GM23338 (cell line): Measurements from ENCODE around the gene FRAT2. TPM values are rescaled to one million over a fixed set of nuclear protein-coding genes. Genes with fewer than 3 reads are reported as not detected.

Source experiments
- ATAC-seq: fragments of 200-7000 bp; cut with Tn5 transposase; 3 replicates; pipeline ENCODE4 v1.9.1; 2020
- DNase-seq: peaks from one replicate; pipeline ENCODE4 v3.0.0-alpha.2; 2015; ENCODE audit warnings: low spot score
- H2AFZ ChIP-seq: fragments of 200-600 bp; sonication (generic); 2 replicates; pipeline ENCODE4 v1.8.0; 2016; ENCODE audit warnings: antibody characterized with exemption, mild to moderate bottlenecking, moderate library complexity
- H3F3A ChIP-seq: fragments of 200-600 bp; sonication (generic); replicated peaks from 2 replicates; pipeline ENCODE4 v1.8.0; 2017; ENCODE audit warnings: antibody characterized with exemption, mixed run types, low read depth
- H3K27ac ChIP-seq: fragments of 200-600 bp; sonication (generic); 2 replicates; pipeline ENCODE4 v1.6.1; 2016; ENCODE audit warnings: low read depth
- H3K27me3 ChIP-seq: fragments of 200-600 bp; sonication (generic); 2 replicates; pipeline ENCODE4 v1.8.0; 2016; ENCODE audit warnings: mild to moderate bottlenecking, mixed run types, moderate library complexity; ENCODE audit not compliant: insufficient read depth
- H3K36me3 ChIP-seq: fragments of 200-600 bp; sonication (generic); 2 replicates; pipeline ENCODE4 v1.8.0; 2016; ENCODE audit warnings: mild to moderate bottlenecking; ENCODE audit not compliant: insufficient read depth
- H3K4me1 ChIP-seq: fragments of 200-600 bp; sonication (generic); 2 replicates; pipeline ENCODE4 v1.8.0; 2016; ENCODE audit warnings: mild to moderate bottlenecking, moderate library complexity; ENCODE audit not compliant: insufficient read depth
- H3K4me2 ChIP-seq: fragments of 200-600 bp; sonication (generic); 2 replicates; pipeline ENCODE4 v1.7.1; 2017; ENCODE audit warnings: mixed run types
- H3K4me3 ChIP-seq: fragments of 200-600 bp; sonication (generic); 2 replicates; pipeline ENCODE4 v1.6.1; 2016; ENCODE audit warnings: mixed run types
- H3K79me2 ChIP-seq: fragments of 200-600 bp; sonication (generic); replicated peaks from 2 replicates; pipeline ENCODE4 v1.8.0; 2017; ENCODE audit warnings: mild to moderate bottlenecking; ENCODE audit not compliant: insufficient read depth
- H3K9me2 ChIP-seq: fragments of 200-600 bp; sonication (generic); 2 replicates; pipeline ENCODE4 v1.8.0; 2017; ENCODE audit not compliant: insufficient read depth
- H4K20me1 ChIP-seq: fragments of 200-600 bp; sonication (generic); replicated peaks from 2 replicates; pipeline ENCODE4 v1.8.0; 2017; ENCODE audit warnings: mild to moderate bottlenecking; ENCODE audit not compliant: insufficient read depth
- H3K27ac Mint-ChIP-seq: 2 replicates; pipeline ENCODE4 v1.8.0; 2020; ENCODE audit warnings: inconsistent platforms, mild to moderate bottlenecking, moderate library complexity, mixed read lengths
- H3K27me3 Mint-ChIP-seq: 3 replicates; pipeline ENCODE4 v1.8.0; 2022; ENCODE audit warnings: low read depth, mild to moderate bottlenecking, moderate library complexity, mixed read lengths, inconsistent platforms; ENCODE audit not compliant: insufficient read depth, poor library complexity
- H3K36me3 Mint-ChIP-seq: 3 replicates; pipeline ENCODE4 v1.8.0; 2021; ENCODE audit warnings: low read depth, mild to moderate bottlenecking, inconsistent platforms, moderate library complexity, mixed read lengths
- H3K4me1 Mint-ChIP-seq: 3 replicates; pipeline ENCODE4 v1.8.0; 2020; ENCODE audit warnings: mild to moderate bottlenecking, inconsistent platforms, mixed read lengths
- H3K4me3 Mint-ChIP-seq: 3 replicates; pipeline ENCODE4 v1.8.0; 2021; ENCODE audit warnings: moderate library complexity, mild to moderate bottlenecking, inconsistent platforms, mixed read lengths
- H3K9me3 Mint-ChIP-seq: 3 replicates; pipeline ENCODE4 v1.8.0; 2020; ENCODE audit warnings: moderate library complexity, mild to moderate bottlenecking, inconsistent platforms, mixed read lengths
- CREB1 ChIP-seq: fragments of 250-450 bp; sonication (Bioruptor Pico); IDR thresholded peaks from 2 replicates; pipeline ENCODE4 v1.5.0; 2020; ENCODE audit warnings: low read depth, mild to moderate bottlenecking, moderate library complexity
- EZH2phosphoT487 ChIP-seq: fragments of 200-600 bp; sonication (generic); IDR thresholded peaks from one replicate; pipeline ENCODE4 v1.8.1; 2018; ENCODE audit warnings: antibody characterized with exemption; ENCODE audit not compliant: unreplicated experiment
- JUNB ChIP-seq: IDR thresholded peaks from one replicate; pipeline ENCODE4 v1.6.1; 2016; ENCODE audit warnings: antibody characterized with exemption; ENCODE audit not compliant: unreplicated experiment
- POLR2AphosphoS5 ChIP-seq: IDR thresholded peaks from 2 replicates; pipeline ENCODE4 v1.6.1; 2016; ENCODE audit warnings: antibody characterized with exemption, low read depth
- STAT1 ChIP-seq: IDR thresholded peaks from one replicate; pipeline ENCODE4 v1.6.1; 2016; ENCODE audit warnings: antibody characterized with exemption; ENCODE audit not compliant: unreplicated experiment
- ZNF114 ChIP-seq: fragments of 250-450 bp; sonication (Bioruptor Pico); IDR thresholded peaks from 2 replicates; pipeline ENCODE4 v1.5.0; 2020; ENCODE audit warnings: mild to moderate bottlenecking, moderate library complexity
- ZNF331 ChIP-seq: fragments of 250-450 bp; sonication (Bioruptor Pico); IDR thresholded peaks from 2 replicates; pipeline ENCODE4 v1.5.0; 2020; ENCODE audit warnings: low read depth, mild to moderate bottlenecking, moderate library complexity
- polyA plus RNA-seq: library from polyadenylated mRNA; unstranded; fragments of >200 nt; fragmentation: Nextera tagmentation; extraction: Ambion mirVana; gene quantifications from 2 replicates; pipeline ENCODE4 v1.2.1, GENCODE V29; 2016
- total RNA-seq: library from RNA; depleted of rRNA; stranded (reverse); fragments of >200 nt; shearing (Covaris generic); gene quantifications from 2 replicates; pipeline ENCODE4 v1.2.3, GENCODE V29; 2014
- TF ChIP-seq, protein P1 (sequence below): IDR thresholded peaks from one replicate; pipeline ENCODE4 v1.6.1; 2018; ENCODE audit warnings: antibody characterized with exemption; ENCODE audit not compliant: unreplicated experiment
- TF ChIP-seq, protein P2 (sequence below): IDR thresholded peaks from 2 replicates; pipeline ENCODE4 v1.6.1; 2016; ENCODE audit warnings: antibody characterized with exemption

FRAT2 gene
- total and polyA plus RNA-seq, 2 experiments from 2014 or later = 24.5 to 109 TPM

DNA sequence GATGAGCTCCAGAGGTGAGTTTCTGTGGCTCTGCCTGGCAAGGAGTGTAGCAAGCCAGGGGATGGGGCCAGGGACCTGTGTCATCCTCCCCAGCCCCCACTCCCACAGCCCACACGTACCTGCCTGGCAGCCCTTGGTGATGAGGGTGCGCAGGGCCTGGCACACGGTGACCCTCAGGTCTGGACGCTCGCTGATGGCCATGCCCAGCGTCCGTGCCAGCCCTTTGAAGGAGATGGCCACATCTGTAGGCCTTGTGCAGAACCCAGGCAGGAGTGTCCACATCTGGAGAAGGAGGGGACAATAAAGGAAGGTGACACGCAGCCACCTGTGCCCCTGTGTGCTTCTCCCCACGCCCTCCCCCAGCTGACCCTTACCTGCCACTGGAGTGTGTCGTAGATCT is 38.9 kb upstream of the FRAT2 start:
- Mint-ChIP-seq H3K27ac (no peak overlapping the region), H3K9me3 (no peaks in the 10 kb centered on the region), H3K4me1 (no peaks in the 10 kb centered on the region), H3K27me3 (peaks cover 9% of the 10 kb centered on the region), H3K4me3 (no peak overlapping the region), H3K36me3 (peaks cover 70% of the 10 kb centered on the region)
- H3K4me3 ChIP-seq = no peak overlapping the region
- TF ChIP-seq POLR2AphosphoS5 = no peak
- TF ChIP-seq ZNF114 (CRISPR knock-in tag) = no peak
- no peak for TF ChIP-seq CREB1 (CRISPR knock-in tag)
- no peak for TF ChIP-seq ZNF331 (CRISPR knock-in tag)
- no peak for TF ChIP-seq JUNB
- TF ChIP-seq STAT1 = no peak
- TF ChIP-seq, protein P1, sequence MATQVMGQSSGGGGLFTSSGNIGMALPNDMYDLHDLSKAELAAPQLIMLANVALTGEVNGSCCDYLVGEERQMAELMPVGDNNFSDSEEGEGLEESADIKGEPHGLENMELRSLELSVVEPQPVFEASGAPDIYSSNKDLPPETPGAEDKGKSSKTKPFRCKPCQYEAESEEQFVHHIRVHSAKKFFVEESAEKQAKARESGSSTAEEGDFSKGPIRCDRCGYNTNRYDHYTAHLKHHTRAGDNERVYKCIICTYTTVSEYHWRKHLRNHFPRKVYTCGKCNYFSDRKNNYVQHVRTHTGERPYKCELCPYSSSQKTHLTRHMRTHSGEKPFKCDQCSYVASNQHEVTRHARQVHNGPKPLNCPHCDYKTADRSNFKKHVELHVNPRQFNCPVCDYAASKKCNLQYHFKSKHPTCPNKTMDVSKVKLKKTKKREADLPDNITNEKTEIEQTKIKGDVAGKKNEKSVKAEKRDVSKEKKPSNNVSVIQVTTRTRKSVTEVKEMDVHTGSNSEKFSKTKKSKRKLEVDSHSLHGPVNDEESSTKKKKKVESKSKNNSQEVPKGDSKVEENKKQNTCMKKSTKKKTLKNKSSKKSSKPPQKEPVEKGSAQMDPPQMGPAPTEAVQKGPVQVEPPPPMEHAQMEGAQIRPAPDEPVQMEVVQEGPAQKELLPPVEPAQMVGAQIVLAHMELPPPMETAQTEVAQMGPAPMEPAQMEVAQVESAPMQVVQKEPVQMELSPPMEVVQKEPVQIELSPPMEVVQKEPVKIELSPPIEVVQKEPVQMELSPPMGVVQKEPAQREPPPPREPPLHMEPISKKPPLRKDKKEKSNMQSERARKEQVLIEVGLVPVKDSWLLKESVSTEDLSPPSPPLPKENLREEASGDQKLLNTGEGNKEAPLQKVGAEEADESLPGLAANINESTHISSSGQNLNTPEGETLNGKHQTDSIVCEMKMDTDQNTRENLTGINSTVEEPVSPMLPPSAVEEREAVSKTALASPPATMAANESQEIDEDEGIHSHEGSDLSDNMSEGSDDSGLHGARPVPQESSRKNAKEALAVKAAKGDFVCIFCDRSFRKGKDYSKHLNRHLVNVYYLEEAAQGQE = no peak
- H3K9me2 ChIP-seq = no peaks in the 10 kb centered on the region
- ATAC-seq = no peak
- peaks cover 25% of the 10 kb centered on the region for H3K36me3 ChIP-seq
- H4K20me1 ChIP-seq = no peaks in the 10 kb centered on the region; the same call in 1 of the 2 replicates
- no peak overlapping the region for H3K27ac ChIP-seq
- no peak overlapping the region for H3K4me2 ChIP-seq
- no peaks in the 10 kb centered on the region for H3F3A ChIP-seq
- no peaks in the 10 kb centered on the region for H3K27me3 ChIP-seq
- H3K79me2 ChIP-seq = no peaks in the 10 kb centered on the region
- H3K4me1 ChIP-seq = no peaks in the 10 kb centered on the region
- DNase-seq = no peak
- no peak overlapping the region for H2AFZ ChIP-seq

DNA sequence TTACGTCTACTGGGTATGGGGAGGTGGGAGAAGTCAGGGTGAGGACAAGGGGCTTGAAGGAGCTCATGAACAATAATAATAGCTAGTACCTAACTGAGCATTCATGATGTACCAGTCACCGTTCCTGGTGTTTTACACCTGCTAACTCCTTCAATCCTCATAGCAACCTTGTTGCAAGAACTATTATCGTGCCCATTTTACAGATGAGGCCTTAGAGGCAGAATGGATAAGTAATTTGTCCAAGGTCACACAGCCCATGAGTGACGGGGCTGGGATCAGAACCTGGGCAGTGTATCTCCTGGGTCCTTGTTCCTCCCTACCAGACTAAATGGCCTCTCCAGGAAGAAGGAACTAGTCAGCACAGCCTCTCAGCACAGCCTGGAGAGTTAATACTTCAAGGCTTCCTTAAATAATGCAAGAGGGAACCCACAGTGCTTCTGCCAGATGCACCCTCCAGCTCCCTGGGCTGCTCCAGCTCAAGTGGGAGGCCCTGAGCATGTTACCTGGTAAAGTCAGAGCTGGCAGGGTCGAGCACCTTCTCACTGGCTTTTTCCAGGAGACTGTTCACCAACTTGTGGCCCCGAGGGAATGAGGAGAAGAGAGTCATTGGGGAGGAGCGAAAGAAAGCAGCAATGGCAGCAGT is 37.8 kb upstream of the FRAT2 start:
- Histone ChIP-seq H3K27ac (no peak overlapping the region), H3K4me3 (no peak overlapping the region), H3F3A (no peaks in the 10 kb centered on the region), H4K20me1 (no peaks in the 10 kb centered on the region; the same call in 1 of the 2 replicates), H3K9me2 (no peaks in the 10 kb centered on the region), H2AFZ (no peak overlapping the region), H3K27me3 (no peaks in the 10 kb centered on the region), H3K36me3 (peaks cover 17% of the 10 kb centered on the region; the same call in 1 of the 2 replicates), H3K4me2 (no peak overlapping the region), H3K79me2 (no peaks in the 10 kb centered on the region), H3K4me1 (no peaks in the 10 kb centered on the region)
- DNase-seq (no peak), ATAC-seq (no peak)
- H3K36me3 Mint-ChIP-seq = peaks cover 67% of the 10 kb centered on the region
- H3K4me1 Mint-ChIP-seq = no peaks in the 10 kb centered on the region
- peaks cover 9% of the 10 kb centered on the region for H3K27me3 Mint-ChIP-seq
- H3K4me3 Mint-ChIP-seq = no peak overlapping the region
- H3K27ac Mint-ChIP-seq = no peak overlapping the region
- TF ChIP-seq, protein P1 = no peak
- TF ChIP-seq EZH2phosphoT487 = no peak
- TF ChIP-seq, protein P2, sequence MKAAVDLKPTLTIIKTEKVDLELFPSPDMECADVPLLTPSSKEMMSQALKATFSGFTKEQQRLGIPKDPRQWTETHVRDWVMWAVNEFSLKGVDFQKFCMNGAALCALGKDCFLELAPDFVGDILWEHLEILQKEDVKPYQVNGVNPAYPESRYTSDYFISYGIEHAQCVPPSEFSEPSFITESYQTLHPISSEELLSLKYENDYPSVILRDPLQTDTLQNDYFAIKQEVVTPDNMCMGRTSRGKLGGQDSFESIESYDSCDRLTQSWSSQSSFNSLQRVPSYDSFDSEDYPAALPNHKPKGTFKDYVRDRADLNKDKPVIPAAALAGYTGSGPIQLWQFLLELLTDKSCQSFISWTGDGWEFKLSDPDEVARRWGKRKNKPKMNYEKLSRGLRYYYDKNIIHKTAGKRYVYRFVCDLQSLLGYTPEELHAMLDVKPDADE = no peak
- no peaks in the 10 kb centered on the region for H3K9me3 Mint-ChIP-seq
